K562 (cell line): ENCODE results near the gene MGAT4B. TPM values are rescaled to one million over a fixed set of nuclear protein-coding genes. Genes with fewer than 3 reads are reported as not detected.

Experiments used
- ASH1L ChIP-seq: fragments of 450-650 bp; IDR thresholded peaks from 2 replicates; pipeline ENCODE4 v1.6.1; 2018; ENCODE audit warnings: borderline replicate concordance, mild to moderate bottlenecking, low read depth; ENCODE audit not compliant: partially characterized antibody
- CBX1 ChIP-seq: sonication (generic); IDR thresholded peaks from 2 replicates; pipeline ENCODE4 v1.6.1; 2016; ENCODE audit warnings: antibody characterized with exemption, low read depth, mild to moderate bottlenecking
- CTBP1 ChIP-seq: fragments of 450-650 bp; IDR thresholded peaks from 2 replicates; pipeline ENCODE4 v1.6.1; 2016; ENCODE audit warnings: borderline replicate concordance
- DPF2 ChIP-seq: fragments of 450-650 bp; IDR thresholded peaks from 2 replicates; pipeline ENCODE4 v1.6.1; 2016
- E4F1 ChIP-seq: fragments of 250-450 bp; sonication (Bioruptor Pico); IDR thresholded peaks from 2 replicates; pipeline ENCODE4 v1.5.0; 2021; ENCODE audit warnings: mild to moderate bottlenecking, borderline replicate concordance
- FOSL1 ChIP-seq: fragments of 200-800 bp; sonication (Bioruptor generic); conservative IDR thresholded peaks from 2 replicates; pipeline ENCODE4 v1.6.1; 2016; ENCODE audit warnings: missing genetic modification characterization, missing compliant biosample characterization
- FOXA3 ChIP-seq, 2 experiments: fragments of 450-650 bp in 1 of 2; sonication (generic) in 1 of 2; formaldehyde crosslinking; IDR thresholded peaks in 1 of 2; conservative IDR thresholded peaks in 1 of 2; 2 replicates each; pipeline versions ENCODE4 v1.4.0 to v1.8.0; 2020 to 2022; ENCODE audit warnings: mild to moderate bottlenecking in 2 of 2, missing genetic modification reagents in 1 of 2
- FOXJ3 ChIP-seq: sonication (generic); formaldehyde crosslinking; IDR thresholded peaks from 2 replicates; pipeline ENCODE4 v1.4.0; 2020; ENCODE audit warnings: mild to moderate bottlenecking, missing genetic modification reagents
- FUS ChIP-seq: fragments of 200-400 bp; formaldehyde crosslinking; optimal IDR thresholded peaks from 2 replicates; pipeline ENCODE3; 2017; ENCODE audit warnings: low read depth, low read length
- HEY1 ChIP-seq: fragments of 250-450 bp; sonication (Bioruptor Pico); IDR thresholded peaks from 2 replicates; pipeline ENCODE4 v1.5.0; 2020; ENCODE audit warnings: mild to moderate bottlenecking, moderate library complexity, borderline replicate concordance
- HMGN3 ChIP-seq: IDR thresholded peaks from 2 replicates; pipeline ENCODE4 v1.6.1; 2011; ENCODE audit warnings: borderline replicate concordance, low read depth, mild to moderate bottlenecking, mixed read lengths, low read length; ENCODE audit not compliant: insufficient read length; ENCODE audit errors: extremely low read depth
- JUND ChIP-seq, 2 experiments: IDR thresholded peaks; 2 replicates in 1 of 2; 3 replicates in 1 of 2; pipeline ENCODE4 v1.6.1; 2011; ENCODE audit warnings: borderline replicate concordance in 2 of 2, low read depth in 2 of 2, low read length in 2 of 2, improper control_type of control experiment in 1 of 2, missing biosample characterization in 1 of 2, missing genetic modification characterization in 1 of 2, missing genetic modification reagents in 1 of 2
- NCOA6 ChIP-seq: fragments of 450-650 bp; IDR thresholded peaks from 2 replicates; pipeline ENCODE4 v1.6.1; 2017; ENCODE audit warnings: mild to moderate bottlenecking
- NFE2 ChIP-seq: IDR thresholded peaks from 2 replicates; pipeline ENCODE4 v1.6.1; 2014; ENCODE audit warnings: antibody characterized with exemption, low read depth
- PKNOX1 ChIP-seq: fragments of 450-650 bp; IDR thresholded peaks from 2 replicates; pipeline ENCODE4 v1.6.1; 2016
- SREBF1 ChIP-seq: fragments of 150-350 bp; IDR thresholded peaks from 2 replicates; pipeline ENCODE4 v1.6.1; 2014; ENCODE audit warnings: antibody characterized with exemption, low read depth, low read length, borderline replicate concordance
- SRSF3 ChIP-seq: fragments of 200-400 bp; formaldehyde crosslinking; IDR thresholded peaks from 2 replicates; pipeline ENCODE4 v1.6.1; 2016; ENCODE audit warnings: mild to moderate bottlenecking, low read length, moderate library complexity; ENCODE audit not compliant: insufficient read depth
- SRSF9 ChIP-seq: fragments of 200-400 bp; formaldehyde crosslinking; IDR thresholded peaks from 2 replicates; pipeline ENCODE4 v1.6.1; 2017; ENCODE audit warnings: low read depth, low read length, borderline replicate concordance
- TSC22D4 ChIP-seq: fragments of 450-650 bp; IDR thresholded peaks from 2 replicates; pipeline ENCODE4 v1.6.1; 2016; ENCODE audit warnings: missing genetic modification characterization, missing biosample characterization, control low read depth
- ZNF239 ChIP-seq: fragments of 250-450 bp; sonication (Bioruptor Pico); IDR thresholded peaks from 2 replicates; pipeline ENCODE4 v1.4.0; 2020; ENCODE audit warnings: mild to moderate bottlenecking
- ZNF695 ChIP-seq: fragments of 450-650 bp; formaldehyde crosslinking; IDR thresholded peaks from 2 replicates; pipeline ENCODE4 v1.4.0; 2020; ENCODE audit warnings: mild to moderate bottlenecking, moderate library complexity
- ZNF77 ChIP-seq: fragments of 250-450 bp; sonication (Bioruptor Pico); IDR thresholded peaks from 2 replicates; pipeline ENCODE4 v1.5.0; 2020
- polyA plus RNA-seq, 8 experiments: library from polyadenylated mRNA; depleted of rRNA in 4 of 8; stranded (reverse) in 5 of 8; unstranded in 3 of 8; fragments of >200 nt; fragmentation: Nextera tagmentation in 2 of 8; fragmentation: Illumina TruSeq in 1 of 8; extraction: Ambion mirVana in 2 of 8; extraction: Trizol in 1 of 8; gene quantifications; 2 replicates each; pipeline versions ENCODE4 v1.2.1 to v1.2.3, GENCODE V29; 2011 to 2014; ENCODE audit warnings: inconsistent platforms in 1 of 8, missing spikeins in 1 of 8
- total RNA-seq, 7 experiments: library from RNA; depleted of rRNA in 6 of 7; stranded (reverse); fragments of >200 nt in 6 of 7; fragmentation: Illumina TruSeq in 2 of 7; extraction: Trizol in 2 of 7; gene quantifications; 2 replicates each; pipeline versions ENCODE4 v1.2.1 to v1.2.3, GENCODE V29; 2011 to 2021; ENCODE audit warnings: low replicate concordance in 1 of 7
- TF ChIP-seq, protein P1 (sequence below), 2 experiments: fragments of 450-650 bp; IDR thresholded peaks; 2 replicates each; pipeline ENCODE4 v1.6.1; 2016

The MGAT4B gene
- total and polyA plus RNA-seq, 9 of the 15 experiments (the other 6 are each of a cell fraction or from before 2014, with no cell fraction given) = 0.34 to 133 (median 75.4) TPM

- TF ChIP-seq FUS (no peak), ASH1L (no peak), SREBF1 (no peak), CBX1 (no peak), NCOA6 (no peak), SRSF3 (no peak), FOXJ3 (no peak), CTBP1 (peak; percentile 66), ZNF695 (CRISPR knock-in tag) (no peak), ZNF239 (CRISPR knock-in tag) (no peak), FOSL1 (tag) (peak; percentile 66), TSC22D4 (tag) (no peak), HMGN3 (no peak), ZNF77 (CRISPR knock-in tag) (no peak), E4F1 (CRISPR knock-in tag) (no peak), HEY1 (CRISPR knock-in tag) (no peak), PKNOX1 (peak; percentile 64), SRSF9 (no peak), JUND (IDR thresholded peaks at IDR 0.05; ENCODE audit: borderline replicate concordance, low read depth, low read length) (no peak; the same call in 1 of the 2 replicates), JUND (tag; IDR thresholded peaks at IDR 0.05; ENCODE audit: borderline replicate concordance, low read depth, low read length) (no peak), DPF2 (peak; percentile 25; the same call in 1 of the 2 replicates), NFE2 (peak; percentile 62; the same call in 1 of the 2 replicates), FOXA3 (CRISPR knock-in tag; conservative IDR thresholded peaks at IDR 0.05 in 1 of 2, IDR thresholded peaks at IDR 0.05 in 1 of 2) (no peak)
- TF ChIP-seq, protein P1, sequence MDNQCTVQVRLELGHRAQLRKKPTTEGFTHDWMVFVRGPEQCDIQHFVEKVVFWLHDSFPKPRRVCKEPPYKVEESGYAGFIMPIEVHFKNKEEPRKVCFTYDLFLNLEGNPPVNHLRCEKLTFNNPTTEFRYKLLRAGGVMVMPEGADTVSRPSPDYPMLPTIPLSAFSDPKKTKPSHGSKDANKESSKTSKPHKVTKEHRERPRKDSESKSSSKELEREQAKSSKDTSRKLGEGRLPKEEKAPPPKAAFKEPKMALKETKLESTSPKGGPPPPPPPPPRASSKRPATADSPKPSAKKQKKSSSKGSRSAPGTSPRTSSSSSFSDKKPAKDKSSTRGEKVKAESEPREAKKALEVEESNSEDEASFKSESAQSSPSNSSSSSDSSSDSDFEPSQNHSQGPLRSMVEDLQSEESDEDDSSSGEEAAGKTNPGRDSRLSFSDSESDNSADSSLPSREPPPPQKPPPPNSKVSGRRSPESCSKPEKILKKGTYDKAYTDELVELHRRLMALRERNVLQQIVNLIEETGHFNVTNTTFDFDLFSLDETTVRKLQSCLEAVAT (IDR thresholded peaks at IDR 0.05) = no peak
Measured at GRCh38 chr5:179759581-179760551, 46.8 kb downstream of the MGAT4B start (continued).
